OCI-M2 (cell line): ENCODE results near the gene GPR89A.
"Not testable (repeated sequence)": the region's sequence is repeated elsewhere in the genome, so short reads cannot be mapped to it uniquely, and the experiment has no call there.

ENCODE experiments used
- DNase-seq: peaks from one replicate; lab custom pipeline; 2025; ENCODE audit not compliant: unreplicated experiment; lab: John Stamatoyannopoulos, UW

Gene GPR89A

GRCh38 chr1:145684858-145685257 is 77.1 kb downstream of the GPR89A start:
- not testable (repeated sequence) for DNase-seq

DNA sequence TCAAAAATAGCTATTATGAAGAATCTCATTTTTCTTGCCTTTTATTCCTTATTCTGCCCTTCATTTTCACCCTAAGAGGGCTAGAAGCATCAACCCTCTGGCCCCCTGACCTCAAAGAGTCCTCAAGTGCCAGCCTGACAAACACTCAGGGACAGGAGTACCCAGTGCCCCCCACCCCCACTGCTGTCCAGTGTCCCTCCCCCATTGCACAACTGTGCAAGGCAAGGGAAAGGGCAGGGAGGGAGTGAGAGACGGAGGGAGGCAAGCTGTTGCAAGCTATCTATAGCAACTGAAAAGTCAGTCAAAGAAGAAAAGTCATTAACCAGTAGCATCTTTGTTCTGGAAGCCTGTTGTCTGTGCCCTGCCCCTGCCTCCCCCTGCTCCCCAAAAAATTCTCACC is 78.3 kb downstream of the GPR89A start:
- DNase-seq, result not testable (repeated sequence)

DNA sequence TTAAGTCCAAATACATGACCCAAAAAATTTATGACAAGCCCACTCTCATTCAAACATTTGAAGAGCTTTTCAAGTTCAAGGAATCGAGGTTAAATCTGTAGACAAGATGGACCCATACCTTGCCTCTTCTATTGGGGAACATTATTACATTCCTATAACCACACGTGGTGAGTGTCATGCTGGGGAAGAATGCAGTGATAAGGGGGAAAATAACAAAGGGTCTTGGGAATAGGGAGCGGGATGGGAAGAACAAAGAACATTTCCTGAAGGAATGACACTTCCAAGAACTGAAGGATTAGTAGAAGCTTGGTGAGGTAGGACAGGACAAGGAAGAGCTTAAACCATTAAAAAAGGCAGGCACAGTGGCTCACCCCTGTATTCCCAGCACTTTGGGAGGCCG is 80.5 kb downstream of the GPR89A start:
- DNase-seq, result no peak

DNA sequence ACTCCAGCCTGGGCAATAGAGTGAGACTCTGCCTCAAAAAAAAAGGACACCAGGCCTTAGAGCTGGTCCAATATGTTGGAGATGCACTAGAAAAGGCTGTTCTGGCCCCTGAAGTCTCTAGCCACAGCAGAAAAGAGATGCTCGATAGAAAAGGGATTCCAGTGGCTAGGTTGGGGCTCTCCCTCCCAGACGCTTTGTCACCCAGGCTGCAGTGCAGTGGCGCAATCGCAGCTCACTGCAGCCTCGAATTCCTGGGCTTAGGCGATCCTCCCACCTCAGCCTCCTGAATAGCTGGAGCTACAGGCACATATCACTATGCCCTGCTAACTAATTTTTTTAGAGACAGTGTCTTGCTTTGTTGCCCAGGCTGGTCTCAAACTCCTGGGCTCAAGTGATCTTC is 81.1 kb downstream of the GPR89A start:
- DNase-seq, result no peak

GRCh38 chr1:145689922-145690321 is 82.1 kb downstream of the GPR89A start:
- no peak for DNase-seq

DNA sequence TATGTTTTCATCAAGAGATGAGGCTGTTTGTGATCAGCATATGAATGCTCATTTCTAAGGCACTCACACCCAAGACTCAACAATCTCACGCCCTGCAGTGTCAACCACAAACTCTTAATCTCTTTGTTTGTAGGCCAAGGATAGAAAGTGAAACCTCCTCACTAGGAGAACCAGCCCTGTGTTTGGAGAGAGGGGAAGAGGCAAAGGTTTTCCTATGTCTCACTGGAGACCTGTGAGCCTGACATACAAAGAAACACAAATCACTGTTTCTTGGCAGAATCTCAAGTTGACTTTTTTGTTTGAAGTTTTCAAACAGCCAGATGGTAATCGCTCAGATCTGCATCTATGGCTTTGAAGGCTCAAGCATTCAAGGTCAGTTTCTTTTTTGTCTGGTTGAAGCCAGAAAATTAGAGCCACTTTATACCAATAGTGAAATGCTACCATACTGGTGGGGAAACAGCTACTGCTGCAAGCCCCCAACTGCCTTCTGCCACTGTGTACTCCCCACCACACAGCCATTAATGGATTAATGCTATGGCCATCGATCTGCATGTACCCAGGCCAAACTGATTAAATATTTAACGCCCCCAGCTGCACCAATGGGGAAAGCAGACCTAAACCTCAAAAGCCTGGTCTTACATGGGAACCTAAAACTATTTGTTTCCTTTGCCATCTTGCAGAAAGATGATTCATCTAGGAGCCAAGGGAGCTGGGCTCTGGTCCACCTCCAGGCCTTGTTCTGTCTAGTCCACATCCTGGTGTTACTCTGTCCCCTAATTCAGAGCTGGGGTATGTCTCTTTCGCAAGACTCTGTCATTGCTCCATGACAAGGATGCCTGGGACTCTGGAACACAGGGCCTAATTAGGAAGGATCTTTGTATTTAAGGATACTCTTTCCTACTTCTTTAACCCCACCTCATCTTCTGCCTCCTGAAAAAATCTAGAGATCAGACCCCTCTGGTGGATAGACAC is 83.1 kb downstream of the GPR89A start:
- DNase-seq, result no peak

DNA sequence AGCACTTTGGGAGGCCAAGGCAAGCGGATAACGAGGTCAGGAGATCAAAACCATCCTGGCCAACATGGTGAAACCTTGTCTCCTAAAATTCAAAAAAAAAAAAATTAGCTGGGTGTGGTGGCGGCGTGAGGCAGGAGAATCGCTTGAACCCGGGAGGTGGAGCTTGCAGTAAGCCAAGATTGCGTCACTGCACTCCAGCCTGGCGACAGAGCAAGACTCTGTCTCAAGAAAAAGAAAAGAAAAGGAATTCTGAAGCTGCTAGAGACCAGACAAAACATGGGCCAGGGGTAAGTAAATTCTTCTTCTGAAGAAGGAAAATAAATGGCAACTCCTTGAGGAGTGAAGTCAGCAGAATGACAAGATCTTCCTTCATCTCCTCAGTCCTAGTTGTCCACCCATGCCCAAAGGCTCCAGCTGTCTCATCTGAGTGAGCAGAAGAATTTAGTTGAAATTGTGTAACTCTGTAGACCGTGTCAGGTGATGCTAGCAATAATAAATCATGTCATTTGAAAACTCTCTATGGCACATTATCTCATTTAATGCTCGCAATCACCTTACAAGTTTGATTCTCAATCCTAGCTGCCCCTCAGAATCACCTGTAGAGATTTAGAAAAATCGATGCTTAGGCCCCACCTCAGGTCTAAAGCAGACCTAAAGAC is 85.1 kb downstream of the GPR89A start:
- no peak for DNase-seq

- DNase-seq, result no peak
Measured at GRCh38 chr1:145695821-145696629, 88.2 kb downstream of the GPR89A start.

- no peak for DNase-seq
Measured at GRCh38 chr1:145696630-145696960, 88.8 kb downstream of the GPR89A start.

- DNase-seq, result no peak
Measured at GRCh38 chr1:145701306-145701862, 93.6 kb downstream of the GPR89A start.

GRCh38 chr1:145702052-145702451 is 94.3 kb downstream of the GPR89A start:
- no peak for DNase-seq

DNA sequence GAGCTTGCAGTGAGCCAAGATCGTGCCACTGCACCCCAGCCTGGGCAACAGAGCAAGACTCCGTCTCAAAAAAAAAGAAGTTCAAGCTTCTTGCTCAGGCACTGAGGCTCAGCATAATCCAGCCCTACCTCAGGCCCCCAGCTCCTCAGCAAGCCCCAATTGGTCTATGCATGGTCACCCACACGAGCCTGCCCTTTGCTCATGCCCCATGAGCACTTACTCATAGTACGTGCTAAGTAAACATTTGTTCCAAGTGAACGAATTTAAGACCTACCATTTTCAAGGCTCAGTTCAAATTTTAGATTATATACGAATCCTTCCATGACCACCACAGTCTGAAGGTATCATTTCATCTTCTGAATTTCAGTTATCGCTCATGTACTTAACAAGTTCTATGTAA is 95.0 kb downstream of the GPR89A start:
- DNase-seq, result no peak

- no peak for DNase-seq
Measured at GRCh38 chr1:145705622-145706021, 97.8 kb downstream of the GPR89A start.

GRCh38 chr1:145706086-145706664 is 98.4 kb downstream of the GPR89A start:
- no peak for DNase-seq

GRCh38 chr1:145707183-145707867 is 99.5 kb downstream of the GPR89A start, which contains the start of gene PDZK1:
Gene PDZK1, minus strand, starts transcription at chr1:145707368. Its CDS starts 19,347 bp downstream, at chr1:145688021.
- DNase-seq, result no peak

GRCh38 chr1:145708063-145708462 is 100.3 kb downstream of the GPR89A start:
- DNase-seq, result no peak

- DNase-seq, result no peak
Measured at GRCh38 chr1:145710291-145711027, 102.7 kb downstream of the GPR89A start.

GRCh38 chr1:145711213-145711651 is 103.4 kb downstream of the GPR89A start:
- DNase-seq, result no peak

GRCh38 chr1:145714524-145715111 is 106.8 kb downstream of the GPR89A start:
- no peak for DNase-seq
